Immature natural killer cell (primary cell): ENCODE data around the gene KAZN. TPM values are rescaled to one million over a fixed set of nuclear protein-coding genes. Genes with fewer than 3 reads are reported as not detected.

ENCODE experiments used
- DNase-seq, 3 donors: peaks; one replicate each; pipeline ENCODE4 v3.0.0; 2022; ENCODE audit warnings: mixed read lengths in 1 of 3
- H3K27ac Mint-ChIP-seq, 6 donors: one replicate each; pipeline ENCODE4 v1.8.0; 2020; ENCODE audit warnings: mixed read lengths in 6 of 6, mild to moderate bottlenecking in 5 of 6, inconsistent platforms in 4 of 6, moderate library complexity in 3 of 6
- H3K27me3 Mint-ChIP-seq, 3 donors: one replicate each; pipeline ENCODE4 v1.8.0; 2020 to 2021; ENCODE audit warnings: low read depth in 3 of 3, mild to moderate bottlenecking in 3 of 3, mixed read lengths in 3 of 3, moderate library complexity in 3 of 3, inconsistent platforms in 1 of 3
- H3K36me3 Mint-ChIP-seq, 3 donors: one replicate each; pipeline ENCODE4 v1.8.0; 2020; ENCODE audit warnings: mixed read lengths in 3 of 3, inconsistent platforms in 2 of 3, mild to moderate bottlenecking in 2 of 3
- H3K4me1 Mint-ChIP-seq, 2 donors: one replicate each; pipeline ENCODE4 v1.8.0; 2020; ENCODE audit warnings: inconsistent platforms in 2 of 2, mild to moderate bottlenecking in 2 of 2, mixed read lengths in 2 of 2, moderate library complexity in 1 of 2
- H3K4me3 Mint-ChIP-seq, 5 donors: one replicate each; pipeline ENCODE4 v1.8.0; 2020; ENCODE audit warnings: mild to moderate bottlenecking in 5 of 5, mixed read lengths in 5 of 5, inconsistent platforms in 3 of 5, moderate library complexity in 3 of 5
- H3K9me3 Mint-ChIP-seq, 6 donors: one replicate each; pipeline ENCODE4 v1.8.0; 2020; ENCODE audit warnings: mild to moderate bottlenecking in 6 of 6, mixed read lengths in 6 of 6, inconsistent platforms in 4 of 6, moderate library complexity in 3 of 6
- polyA plus RNA-seq, 3 donors: library from polyadenylated mRNA; unstranded; fragments of 300-500 nt; fragmentation: Illumina TruSeq; gene quantifications; one replicate each; pipeline ENCODE4 v1.2.3, GENCODE V29; 2021

The KAZN gene
- polyA plus RNA-seq, 3 donors from 2014 or later = 0.24 TPM; not detected in 2

GRCh38 chr1:15051882-15052528 is 453.5 kb downstream of the KAZN start:
- no peaks in the 10 kb centered on the region for H3K4me1 Mint-ChIP-seq
- DNase-seq = no peak
- peak overlapping the region in 1 of 5 donors; percentile 11 for H3K4me3 Mint-ChIP-seq
- no peak overlapping the region for H3K27ac Mint-ChIP-seq
- H3K9me3 Mint-ChIP-seq = no peaks in the 10 kb centered on the region
- no peaks in the 10 kb centered on the region for H3K36me3 Mint-ChIP-seq
- peaks cover 0 to 4% (median 3%) of the 10 kb centered on the region in 3 donors for H3K27me3 Mint-ChIP-seq

- no peak for DNase-seq
- no peaks in the 10 kb centered on the region for H3K36me3 Mint-ChIP-seq
- H3K4me1 Mint-ChIP-seq = no peaks in the 10 kb centered on the region
- H3K27ac Mint-ChIP-seq = no peak overlapping the region
- no peak overlapping the region for H3K4me3 Mint-ChIP-seq
- peaks cover 0 to 5% (median 4%) of the 10 kb centered on the region in 3 donors for H3K27me3 Mint-ChIP-seq
- H3K9me3 Mint-ChIP-seq = no peaks in the 10 kb centered on the region
Measured at GRCh38 chr1:15053153-15053552, 454.7 kb downstream of the KAZN start.

- Mint-ChIP-seq H3K27me3 (peaks cover 4 to 6% (median 6%) of the 10 kb centered on the region in 3 donors), H3K9me3 (no peaks in the 10 kb centered on the region), H3K4me3 (no peak overlapping the region), H3K4me1 (no peaks in the 10 kb centered on the region), H3K36me3 (no peaks in the 10 kb centered on the region), H3K27ac (no peak overlapping the region)
- DNase-seq = no peak
Measured at GRCh38 chr1:15055736-15056415, 457.4 kb downstream of the KAZN start.

GRCh38 chr1:15056515-15057285 is 458.2 kb downstream of the KAZN start:
- H3K27me3 Mint-ChIP-seq = peaks cover 4 to 6% (median 6%) of the 10 kb centered on the region in 3 donors
- H3K27ac Mint-ChIP-seq = peak overlapping the region in 2 of 6 donors; percentile 7 to 78
- H3K9me3 Mint-ChIP-seq = no peaks in the 10 kb centered on the region
- DNase-seq = no peak
- no peaks in the 10 kb centered on the region for H3K4me1 Mint-ChIP-seq
- H3K4me3 Mint-ChIP-seq = no peak overlapping the region
- H3K36me3 Mint-ChIP-seq = no peaks in the 10 kb centered on the region

GRCh38 chr1:15057834-15058233 is 459.3 kb downstream of the KAZN start:
- H3K4me1 Mint-ChIP-seq = no peaks in the 10 kb centered on the region
- H3K4me3 Mint-ChIP-seq = no peak overlapping the region
- peaks cover 2 to 6% (median 6%) of the 10 kb centered on the region in 3 donors for H3K27me3 Mint-ChIP-seq
- no peaks in the 10 kb centered on the region for H3K36me3 Mint-ChIP-seq
- peak overlapping the region in 1 of 6 donors; percentile 71 for H3K27ac Mint-ChIP-seq
- DNase-seq = no peak
- H3K9me3 Mint-ChIP-seq = no peaks in the 10 kb centered on the region

GRCh38 chr1:15058261-15058660 is 459.8 kb downstream of the KAZN start:
- H3K4me3 Mint-ChIP-seq = no peak overlapping the region
- peaks cover 2 to 6% (median 6%) of the 10 kb centered on the region in 3 donors for H3K27me3 Mint-ChIP-seq
- no peaks in the 10 kb centered on the region for H3K4me1 Mint-ChIP-seq
- no peak for DNase-seq
- no peaks in the 10 kb centered on the region for H3K9me3 Mint-ChIP-seq
- H3K27ac Mint-ChIP-seq = no peak overlapping the region
- no peaks in the 10 kb centered on the region for H3K36me3 Mint-ChIP-seq

- no peak overlapping the region for H3K27ac Mint-ChIP-seq
- peaks cover 0 to 6% of the 10 kb centered on the region in 2 donors for H3K4me1 Mint-ChIP-seq
- DNase-seq = no peak
- H3K9me3 Mint-ChIP-seq = no peaks in the 10 kb centered on the region
- H3K27me3 Mint-ChIP-seq = peaks cover 3 to 6% (median 6%) of the 10 kb centered on the region in 3 donors
- H3K36me3 Mint-ChIP-seq = no peaks in the 10 kb centered on the region
- H3K4me3 Mint-ChIP-seq = no peak overlapping the region
Measured at GRCh38 chr1:15060104-15060503, 461.6 kb downstream of the KAZN start.

- peak overlapping the region in 2 of 6 donors; percentile 57 to 59 for H3K27ac Mint-ChIP-seq
- H3K9me3 Mint-ChIP-seq = peaks cover 0 to 6% (median 0%) of the 10 kb centered on the region in 6 donors
- no peak overlapping the region for H3K4me3 Mint-ChIP-seq
- peaks cover 13 to 17% (median 16%) of the 10 kb centered on the region in 3 donors for H3K27me3 Mint-ChIP-seq
- peaks cover 0 to 4% (median 0%) of the 10 kb centered on the region in 3 donors for H3K36me3 Mint-ChIP-seq
- DNase-seq = peak; percentile 11 to 33 (median 31)
- H3K4me1 Mint-ChIP-seq = peaks cover 25 to 30% of the 10 kb centered on the region in 2 donors
Measured at GRCh38 chr1:15062479-15063099, 464.1 kb downstream of the KAZN start.

- no peak overlapping the region for H3K4me3 Mint-ChIP-seq
- H3K36me3 Mint-ChIP-seq = peaks cover 0 to 4% (median 0%) of the 10 kb centered on the region in 3 donors
- peaks cover 13 to 16% (median 15%) of the 10 kb centered on the region in 3 donors for H3K27me3 Mint-ChIP-seq
- peaks cover 0 to 6% (median 0%) of the 10 kb centered on the region in 6 donors for H3K9me3 Mint-ChIP-seq
- no peak for DNase-seq
- peaks cover 27 to 31% of the 10 kb centered on the region in 2 donors for H3K4me1 Mint-ChIP-seq
- H3K27ac Mint-ChIP-seq = peak overlapping the region in 3 of 6 donors; percentile 49 to 84 (median 70)
Measured at GRCh38 chr1:15063346-15063745, 464.9 kb downstream of the KAZN start.

- peaks cover 0 to 4% (median 0%) of the 10 kb centered on the region in 3 donors for H3K36me3 Mint-ChIP-seq
- H3K4me3 Mint-ChIP-seq = no peak overlapping the region
- H3K9me3 Mint-ChIP-seq = peaks cover 0 to 6% (median 0%) of the 10 kb centered on the region in 6 donors
- peaks cover 13 to 16% (median 15%) of the 10 kb centered on the region in 3 donors for H3K27me3 Mint-ChIP-seq
- H3K4me1 Mint-ChIP-seq = peaks cover 27 to 35% of the 10 kb centered on the region in 2 donors
- peak overlapping the region in 4 of 6 donors; percentile 49 to 84 (median 64) for H3K27ac Mint-ChIP-seq
- no peak for DNase-seq
Measured at GRCh38 chr1:15063783-15064182, 465.3 kb downstream of the KAZN start.

- peaks cover 0 to 6% (median 0%) of the 10 kb centered on the region in 6 donors for H3K9me3 Mint-ChIP-seq
- no peak for DNase-seq
- peaks cover 13 to 15% (median 13%) of the 10 kb centered on the region in 3 donors for H3K27me3 Mint-ChIP-seq
- no peak overlapping the region for H3K4me3 Mint-ChIP-seq
- peaks cover 0 to 4% (median 0%) of the 10 kb centered on the region in 3 donors for H3K36me3 Mint-ChIP-seq
- peak overlapping the region in 5 of 6 donors; percentile 55 to 99 (median 62) for H3K27ac Mint-ChIP-seq
- peaks cover 27 to 39% of the 10 kb centered on the region in 2 donors for H3K4me1 Mint-ChIP-seq
Measured at GRCh38 chr1:15064217-15064929, 465.9 kb downstream of the KAZN start.

GRCh38 chr1:15065291-15065690 is 466.8 kb downstream of the KAZN start:
- peaks cover 11 to 13% (median 12%) of the 10 kb centered on the region in 3 donors for H3K27me3 Mint-ChIP-seq
- peak overlapping the region; percentile 94 to 99 (median 97) for H3K27ac Mint-ChIP-seq
- H3K36me3 Mint-ChIP-seq = peaks cover 0 to 4% (median 0%) of the 10 kb centered on the region in 3 donors
- peak in 1 of 3 donors; percentile 7 for DNase-seq
- peak overlapping the region; percentile 64 to 81 (median 75) for H3K4me3 Mint-ChIP-seq
- H3K4me1 Mint-ChIP-seq = peaks cover 27 to 39% of the 10 kb centered on the region in 2 donors
- peaks cover 0 to 6% (median 0%) of the 10 kb centered on the region in 6 donors for H3K9me3 Mint-ChIP-seq
